ENCODE results near the gene PCDHGA1. TPM values are rescaled to one million over a fixed set of nuclear protein-coding genes. Genes with fewer than 3 reads are reported as not detected.

The PCDHGA1 gene
- total and polyA plus RNA-seq, 2 of the 4 experiments (the other 2 are of a cell fraction), result 0.90 to 0.92 TPM

DNA sequence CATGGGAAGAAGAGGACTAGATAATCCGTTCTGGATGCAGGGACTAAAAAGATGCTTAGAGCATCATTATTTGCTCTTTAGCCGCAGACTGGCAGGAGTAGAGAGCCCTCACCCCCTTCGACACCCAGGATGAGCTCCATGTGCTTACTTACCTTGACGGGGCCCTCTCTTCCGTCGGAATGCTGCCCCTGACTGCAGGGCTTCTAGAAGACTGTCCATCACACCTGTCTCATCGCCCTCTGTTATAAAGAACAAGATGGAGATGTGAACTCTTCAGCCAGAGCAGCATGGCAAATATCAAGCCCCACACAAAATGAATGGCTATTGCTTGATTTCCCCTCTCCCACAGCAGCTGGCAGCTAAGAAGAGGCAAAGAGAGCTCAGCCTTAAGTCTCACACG is 193.7 kb downstream of the PCDHGA1 start (continued):
- no peak for TF ChIP-seq MAZ (IDR thresholded peaks at IDR 0.05; ENCODE audit: borderline replicate concordance, low read depth, low read length)

DNA sequence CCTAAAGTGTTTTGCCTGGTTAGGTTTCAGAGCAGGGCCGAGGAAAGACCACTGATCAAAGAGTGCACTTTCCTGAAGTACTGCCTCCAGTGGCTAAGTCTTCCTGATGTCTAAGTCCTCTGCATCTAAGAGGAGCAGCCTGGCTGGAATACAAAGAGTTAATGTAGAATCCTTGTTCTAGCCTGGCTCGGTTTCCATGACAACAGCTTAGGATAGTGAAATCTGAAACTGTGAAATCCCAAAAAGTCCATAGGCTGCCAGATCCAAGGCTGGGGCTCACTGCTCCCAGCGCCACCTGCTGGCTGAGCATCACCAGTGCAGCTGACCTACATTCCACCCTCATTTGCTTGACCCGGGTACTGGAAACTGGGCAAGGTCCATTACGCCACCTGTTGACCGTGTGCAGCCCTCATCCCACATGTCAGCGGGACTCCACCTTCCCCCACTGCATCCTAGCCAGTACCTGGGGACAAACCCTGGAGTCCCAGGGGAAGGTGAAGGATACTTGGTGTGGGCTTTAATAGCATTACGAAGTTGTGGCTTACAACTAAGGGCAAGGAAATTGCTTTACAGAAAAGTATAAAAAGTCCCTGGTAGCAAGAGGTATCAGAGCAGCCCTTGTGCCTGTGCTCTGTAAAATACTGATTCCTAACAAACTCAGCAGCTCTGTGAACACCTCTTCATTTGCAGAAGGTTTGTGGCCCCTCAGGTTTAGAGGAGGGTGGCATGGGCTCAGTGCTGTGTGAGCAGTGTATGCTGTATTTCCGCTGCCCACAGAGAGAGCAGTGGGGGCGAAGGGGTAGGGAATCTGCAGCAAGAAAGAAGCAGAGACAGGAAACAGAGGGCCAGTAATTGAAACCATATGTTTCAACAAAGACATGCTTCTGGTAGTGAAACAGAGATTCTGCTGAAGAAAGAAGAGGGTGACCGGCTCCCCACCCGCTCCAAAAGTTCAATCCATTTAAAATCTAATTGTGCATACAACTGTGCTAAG is 194.6 kb downstream of the PCDHGA1 start:
- Histone ChIP-seq H3K4me3 (ENCODE audit: insufficient read depth, low read depth, low read length) (no peak overlapping the region), H3K4me2 (ENCODE audit: low read depth, low read length) (peak overlapping the region; percentile 58), H2AFZ (replicated peaks; ENCODE audit: low read length, poor library complexity) (peak overlapping the region; percentile 75), H3K9me3 (ENCODE audit: control insufficient read depth, insufficient read depth, low read length) (no peaks in the 10 kb centered on the region), H4K8ac (ENCODE audit: low read depth in 2 of 2, low read length in 2 of 2) (peak overlapping the region in 1 of 2 experiments; percentile 69; a peak in 2 of 4 replicates), H4K91ac (ENCODE audit: insufficient read depth, low read depth, low read length) (peak overlapping the region; percentile 63), H3K4me1 (ENCODE audit: control insufficient read depth, insufficient read depth, low read length) (peaks cover 37% of the 10 kb centered on the region), H2AK9ac (replicated peaks; ENCODE audit: low read depth, low read length, poor library complexity) (peak overlapping the region; percentile 90), H3K4ac (ENCODE audit: low read depth, low read length) (peak overlapping the region; percentile 72), H3K79me1 (ENCODE audit: low read depth in 1 of 2, low read length in 2 of 2) (peaks cover 0 to 23% of the 10 kb centered on the region in 2 experiments; a peak in 2 of 4 replicates), H4K20me1 (ENCODE audit: insufficient read depth, low read length) (no peaks in the 10 kb centered on the region), H3K9me1 (ENCODE audit: insufficient read depth, low read length) (peaks cover 13% of the 10 kb centered on the region), H3K23ac (ENCODE audit: low read depth, low read length) (peak overlapping the region; percentile 73), H2BK120ac (ENCODE audit: low read depth, low read length) (peak overlapping the region; percentile 72), H3K27me3 (ENCODE audit: control insufficient read depth, insufficient read depth, low read length) (no peaks in the 10 kb centered on the region), H4K5ac (ENCODE audit: low read depth, low read length) (peak overlapping the region; percentile 13; the same call in 1 of the 2 replicates), H3K14ac (replicated peaks; ENCODE audit: low read depth, low read length) (peak overlapping the region; percentile 62), H2AK5ac (ENCODE audit: low read depth, low read length) (peak overlapping the region; percentile 53; the same call in 1 of the 2 replicates), H3K9ac (ENCODE audit: low read depth, low read length) (peak overlapping the region; percentile 35), H3K36me3 (ENCODE audit: control insufficient read depth, insufficient read depth, low read length) (no peaks in the 10 kb centered on the region; the same call in none of the 2 replicates), H3K18ac (ENCODE audit: low read depth, low read length) (peak overlapping the region; percentile 53), H2BK20ac (ENCODE audit: low read depth, low read length) (peak overlapping the region; percentile 70), H2BK5ac (ENCODE audit: low read depth, low read length, poor library complexity, severe bottlenecking) (peak overlapping the region; percentile 74), H2BK15ac (ENCODE audit: low read depth, low read length) (peak overlapping the region; percentile 37; the same call in 1 of the 3 replicates), H3K27ac (ENCODE audit: insufficient read depth, low read length) (peak overlapping the region; percentile 83), H3K56ac (ENCODE audit: extremely low read depth, insufficient read depth, low read length) (peak overlapping the region; percentile 32; the same call in 1 of the 2 replicates)
- dilution Hi-C loops (cut with HindIII; ENCODE audit: low sequenced_read_pairs, unreplicated experiment) (no loop called here), in situ Hi-C loops (cut with MboI; ENCODE audit: low sequenced_read_pairs) (loop anchor here (5.0 kb wide), 1 partner anchor 48 kb away; the partner anchor contains the start of gene PCDHGC3), intact Hi-C loops (cut with micrococcal nuclease) (loop anchor here (1.0 to 2.0 kb wide), 5 partner anchors 32 to 112 kb away; partner anchors contain the start of genes PCDHGA12, PCDHGB7 and PCDHGC3)
- ChIA-PET CTCF (interaction anchor here (0.6 to 3.8 kb wide), 16 partner anchors 11 to 205 kb away, joined by 3 to 24 read pairs (median 5); partner anchors contain the start of genes PCDHGA10, PCDHGA11, PCDHGB7 and PCDHGC5), POLR2A (ENCODE audit: unreplicated experiment) (no interaction called here)
- BruUV-seq (replicated peaks), result no TSS peak
- peak; percentile 97 for DNase-seq
- WGBS, 2 experiments (ENCODE audit: extremely low coverage in 2 of 2, insufficient read length in 1 of 2), result 0% methylated on average over 1 of the region's 12 CpGs; no CpG with 5 or more reads in 1 of the 2 experiments
- ATAC-seq (ENCODE audit: low read depth), result peak; percentile 71
- TF ChIP-seq, protein P1, sequence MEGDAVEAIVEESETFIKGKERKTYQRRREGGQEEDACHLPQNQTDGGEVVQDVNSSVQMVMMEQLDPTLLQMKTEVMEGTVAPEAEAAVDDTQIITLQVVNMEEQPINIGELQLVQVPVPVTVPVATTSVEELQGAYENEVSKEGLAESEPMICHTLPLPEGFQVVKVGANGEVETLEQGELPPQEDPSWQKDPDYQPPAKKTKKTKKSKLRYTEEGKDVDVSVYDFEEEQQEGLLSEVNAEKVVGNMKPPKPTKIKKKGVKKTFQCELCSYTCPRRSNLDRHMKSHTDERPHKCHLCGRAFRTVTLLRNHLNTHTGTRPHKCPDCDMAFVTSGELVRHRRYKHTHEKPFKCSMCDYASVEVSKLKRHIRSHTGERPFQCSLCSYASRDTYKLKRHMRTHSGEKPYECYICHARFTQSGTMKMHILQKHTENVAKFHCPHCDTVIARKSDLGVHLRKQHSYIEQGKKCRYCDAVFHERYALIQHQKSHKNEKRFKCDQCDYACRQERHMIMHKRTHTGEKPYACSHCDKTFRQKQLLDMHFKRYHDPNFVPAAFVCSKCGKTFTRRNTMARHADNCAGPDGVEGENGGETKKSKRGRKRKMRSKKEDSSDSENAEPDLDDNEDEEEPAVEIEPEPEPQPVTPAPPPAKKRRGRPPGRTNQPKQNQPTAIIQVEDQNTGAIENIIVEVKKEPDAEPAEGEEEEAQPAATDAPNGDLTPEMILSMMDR (conservative IDR thresholded peaks at IDR 0.05; ENCODE audit: low read depth, low read length), result peak; percentile 99; the same call in 1 of the 2 replicates
- TF ChIP-seq MXI1 (IDR thresholded peaks at IDR 0.05; ENCODE audit: borderline replicate concordance, low read depth, low read length), result 0 out of 2 replicates have a peak, but pooled peaks have one; percentile 30
- TF ChIP-seq FOS (IDR thresholded peaks at IDR 0.05; ENCODE audit: low read depth, low read length), result 0 out of 2 replicates have a peak, but pooled peaks have one; percentile 4
- TF ChIP-seq RFX5 (IDR thresholded peaks at IDR 0.05; ENCODE audit: low read depth, low read length), result peak; percentile 81
- TF ChIP-seq POLR2A (IDR thresholded peaks at IDR 0.05; ENCODE audit: low read depth, low read length), result peak; percentile 52; the same call in 1 of the 2 replicates
- TF ChIP-seq MAZ (IDR thresholded peaks at IDR 0.05; ENCODE audit: borderline replicate concordance, low read depth, low read length), result peak; percentile 59; the same call in 1 of the 2 replicates
- peak; percentile 75 for TF ChIP-seq RCOR1 (IDR thresholded peaks at IDR 0.05; ENCODE audit: insufficient replicate concordance, low read length)
- no peak for TF ChIP-seq NFE2L2 (IDR thresholded peaks at IDR 0.05; ENCODE audit: low read depth, low read length)
- peak; percentile 99 for TF ChIP-seq SMC3 (IDR thresholded peaks at IDR 0.05; ENCODE audit: low read depth, low read length)
- TF ChIP-seq MAFK (IDR thresholded peaks at IDR 0.05; ENCODE audit: low read depth, low read length), result peak; percentile 42; the same call in 1 of the 2 replicates
- TF ChIP-seq CEBPB (IDR thresholded peaks at IDR 0.05; ENCODE audit: low read depth, low read length), result no peak
